Lung (tissue), 12 donors: ENCODE data around the gene RBM28. TPM values are rescaled to one million over a fixed set of nuclear protein-coding genes. Genes with fewer than 3 reads are reported as not detected.
A peak's percentile ranks its signal among the peaks of the same experiment; 100 is the strongest.

ENCODE experiments used
- ATAC-seq: fragments of 200-7000 bp; cut with Tn5 transposase; one replicate; pipeline ENCODE4 v1.9.1; 2020; ENCODE audit warnings: moderate number of reproducible peaks; ENCODE audit not compliant: insufficient read depth, low FRiP score
- DNase-seq, 3 donors: peaks; one replicate each; pipeline ENCODE4 v3.0.0-alpha.2; 2013 to 2017
- H3K27ac ChIP-seq, 2 donors: one replicate each; pipeline ENCODE4 v1.5.1; 2013; ENCODE audit warnings: mild to moderate bottlenecking in 2 of 2, moderate library complexity in 2 of 2, control low read depth in 1 of 2, inconsistent platforms in 1 of 2, low read depth in 1 of 2, low read length in 1 of 2
- H3K27me3 ChIP-seq, 3 donors: one replicate each; pipeline ENCODE4 v1.5.1; 2013; ENCODE audit warnings: low read length in 2 of 3; ENCODE audit not compliant: control insufficient read depth in 3 of 3, insufficient read depth in 3 of 3
- H3K36me3 ChIP-seq, 4 donors: one replicate each; pipeline ENCODE4 v1.5.1; 2013; ENCODE audit warnings: low read length in 4 of 4, mild to moderate bottlenecking in 1 of 4, moderate library complexity in 1 of 4; ENCODE audit not compliant: control insufficient read depth in 4 of 4, insufficient read depth in 4 of 4
- H3K4me1 ChIP-seq, 5 donors: one replicate each; pipeline ENCODE4 v1.5.1; 2013; ENCODE audit warnings: low read length in 5 of 5, mild to moderate bottlenecking in 2 of 5, moderate library complexity in 1 of 5; ENCODE audit not compliant: control insufficient read depth in 5 of 5, insufficient read depth in 5 of 5
- H3K4me3 ChIP-seq: one replicate; pipeline ENCODE4 v1.5.1; 2013; ENCODE audit warnings: mild to moderate bottlenecking, control low read depth, moderate library complexity
- H3K9ac ChIP-seq, 2 donors: one replicate each; pipeline ENCODE4 v1.5.1; 2013; ENCODE audit warnings: low read length in 2 of 2, control low read depth in 1 of 2; ENCODE audit not compliant: insufficient read depth in 1 of 2
- H3K9me3 ChIP-seq, 4 donors: one replicate each; pipeline ENCODE4 v1.5.1; 2013; ENCODE audit warnings: low read length in 3 of 4, mild to moderate bottlenecking in 1 of 4, moderate library complexity in 1 of 4; ENCODE audit not compliant: control insufficient read depth in 4 of 4, insufficient read depth in 3 of 4
- whole genome bisulfite sequencing, 2 donors: extraction: QIAGEN DNeasy Blood & Tissue Kit; methylation state at CpG; one replicate each; pipeline ENCODE4 v1.1.7; 2013; 5-methylcytosine and 5-hydroxymethylcytosine counted together
- polyA plus RNA-seq, 2 donors: library from polyadenylated mRNA; stranded (reverse); fragments of 200-250 nt; gene quantifications; one replicate each; pipeline ENCODE4 v1.2.1, GENCODE V29; 2013
- total RNA-seq, 2 donors: library from RNA; depleted of rRNA in 1 of 2; stranded (reverse); fragments of >200 nt in 1 of 2; gene quantifications; one replicate each; pipeline ENCODE4 v1.2.1, GENCODE V29; 2014 to 2021
- TF ChIP-seq, protein P1 (sequence below): IDR thresholded peaks from 2 replicates; pipeline ENCODE4 v1.5.1; 2012; ENCODE audit warnings: mild to moderate bottlenecking; ENCODE audit errors: control extremely low read depth, extremely low read depth
- donor health status: control.
- donor health status: control.
- donor health status: Bipolar disorder and iron deficiency.
- donor health status: healthy.
- donor health status: DM: yes; HTN: yes; CAD: no.

Gene RBM28
- total and polyA plus RNA-seq, 4 donors: 18.8 to 44.7 (median 27.2) TPM

DNA sequence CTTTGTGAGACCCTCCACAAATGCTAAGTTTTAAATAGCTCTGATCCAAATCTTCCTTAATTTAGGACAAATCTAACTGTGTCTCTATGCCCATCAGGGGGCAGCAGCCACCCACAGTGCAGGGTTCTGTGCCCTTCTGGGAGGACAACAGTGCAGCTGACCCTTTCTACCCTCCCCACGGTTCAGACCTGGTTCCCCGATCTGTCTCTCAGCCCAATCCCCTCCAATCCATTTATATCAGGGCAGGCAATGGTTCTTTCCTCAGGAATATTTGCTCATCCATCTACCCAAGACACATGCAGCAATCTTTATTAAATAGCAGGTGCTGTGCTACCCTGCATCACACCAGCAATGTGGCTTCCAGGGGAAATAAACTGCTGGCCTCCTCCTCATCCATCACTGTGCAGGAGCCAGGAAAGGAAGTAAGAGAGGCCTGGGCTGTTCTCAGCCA lies 4.0 kb upstream of the RBM28 start:
- TF ChIP-seq, protein P1, sequence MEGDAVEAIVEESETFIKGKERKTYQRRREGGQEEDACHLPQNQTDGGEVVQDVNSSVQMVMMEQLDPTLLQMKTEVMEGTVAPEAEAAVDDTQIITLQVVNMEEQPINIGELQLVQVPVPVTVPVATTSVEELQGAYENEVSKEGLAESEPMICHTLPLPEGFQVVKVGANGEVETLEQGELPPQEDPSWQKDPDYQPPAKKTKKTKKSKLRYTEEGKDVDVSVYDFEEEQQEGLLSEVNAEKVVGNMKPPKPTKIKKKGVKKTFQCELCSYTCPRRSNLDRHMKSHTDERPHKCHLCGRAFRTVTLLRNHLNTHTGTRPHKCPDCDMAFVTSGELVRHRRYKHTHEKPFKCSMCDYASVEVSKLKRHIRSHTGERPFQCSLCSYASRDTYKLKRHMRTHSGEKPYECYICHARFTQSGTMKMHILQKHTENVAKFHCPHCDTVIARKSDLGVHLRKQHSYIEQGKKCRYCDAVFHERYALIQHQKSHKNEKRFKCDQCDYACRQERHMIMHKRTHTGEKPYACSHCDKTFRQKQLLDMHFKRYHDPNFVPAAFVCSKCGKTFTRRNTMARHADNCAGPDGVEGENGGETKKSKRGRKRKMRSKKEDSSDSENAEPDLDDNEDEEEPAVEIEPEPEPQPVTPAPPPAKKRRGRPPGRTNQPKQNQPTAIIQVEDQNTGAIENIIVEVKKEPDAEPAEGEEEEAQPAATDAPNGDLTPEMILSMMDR: peak; percentile 37
- DNase-seq: peak; percentile 61 to 73 (median 61)
- 3 to 4% methylated on average over 2 of the region's 2 CpGs for WGBS, 2 donors
- peaks cover 5 to 13% (median 9%) of the 10 kb centered on the region in 5 donors for H3K4me1 ChIP-seq
- H3K9ac ChIP-seq: no peak overlapping the region
- H3K36me3 ChIP-seq: no peaks in the 10 kb centered on the region
- H3K4me3 ChIP-seq: no peak overlapping the region
- H3K27me3 ChIP-seq: peaks cover 4 to 14% (median 5%) of the 10 kb centered on the region in 3 donors
- no peak for ATAC-seq
- no peak overlapping the region for H3K27ac ChIP-seq
- H3K9me3 ChIP-seq: no peaks in the 10 kb centered on the region

DNA sequence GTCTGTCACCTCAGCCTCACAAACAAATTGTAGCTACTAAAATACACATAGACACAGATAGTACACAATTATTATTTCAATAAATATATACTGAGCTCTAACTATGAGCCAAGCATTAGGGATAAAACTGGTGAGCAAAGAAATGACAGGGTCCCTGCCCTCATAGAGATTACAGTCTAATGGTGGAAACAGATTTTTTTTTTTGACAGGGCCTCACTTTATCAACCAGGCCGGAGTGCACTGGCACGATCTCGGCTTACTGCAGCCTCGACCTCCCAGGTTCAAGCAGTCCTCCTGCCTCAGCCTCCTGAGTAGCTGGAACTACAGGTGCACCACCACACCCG lies 695 bp upstream of the RBM28 start:
- WGBS, 2 donors: 91 to 96% methylated on average over 5 of the region's 5 CpGs
- Histone ChIP-seq H3K9me3 (no peaks in the 10 kb centered on the region), H3K27ac (no peak overlapping the region), H3K4me1 (peaks cover 3 to 16% (median 14%) of the 10 kb centered on the region in 5 donors), H3K27me3 (no peaks in the 10 kb centered on the region), H3K4me3 (no peak overlapping the region), H3K9ac (no peak overlapping the region), H3K36me3 (peaks cover 0 to 2% (median 0%) of the 10 kb centered on the region in 4 donors)
- TF ChIP-seq, protein P1: no peak
- no peak for ATAC-seq
- DNase-seq: no peak

DNA sequence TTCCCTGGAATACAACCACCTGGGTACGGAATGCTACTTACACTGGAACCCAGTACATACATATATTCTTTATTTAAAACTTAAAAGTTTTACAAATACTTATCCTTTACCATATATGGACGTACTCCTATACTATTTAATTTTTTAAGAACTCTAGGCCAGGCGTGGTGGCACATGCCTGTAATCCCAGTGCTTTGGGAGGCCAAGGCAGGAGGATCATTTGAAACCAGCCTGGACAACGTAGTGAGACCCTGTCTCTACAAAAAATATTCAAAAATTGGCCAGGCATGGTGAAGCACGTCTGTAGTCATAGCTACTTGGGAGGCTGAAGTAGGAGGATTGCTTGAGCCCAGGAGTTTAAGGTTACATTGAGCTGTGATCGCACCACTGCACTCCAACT lies 2.0 kb downstream of the RBM28 start:
- Histone ChIP-seq H3K27me3 (no peaks in the 10 kb centered on the region), H3K9ac (no peak overlapping the region), H3K4me3 (no peak overlapping the region), H3K4me1 (peaks cover 3 to 16% (median 10%) of the 10 kb centered on the region in 5 donors), H3K36me3 (peaks cover 8 to 19% (median 9%) of the 10 kb centered on the region in 4 donors), H3K27ac (no peak overlapping the region), H3K9me3 (no peaks in the 10 kb centered on the region)
- TF ChIP-seq, protein P1: no peak
- no peak for DNase-seq
- no peak for ATAC-seq
- 89 to 93% methylated on average over 6 of the region's 6 CpGs for WGBS, 2 donors

DNA sequence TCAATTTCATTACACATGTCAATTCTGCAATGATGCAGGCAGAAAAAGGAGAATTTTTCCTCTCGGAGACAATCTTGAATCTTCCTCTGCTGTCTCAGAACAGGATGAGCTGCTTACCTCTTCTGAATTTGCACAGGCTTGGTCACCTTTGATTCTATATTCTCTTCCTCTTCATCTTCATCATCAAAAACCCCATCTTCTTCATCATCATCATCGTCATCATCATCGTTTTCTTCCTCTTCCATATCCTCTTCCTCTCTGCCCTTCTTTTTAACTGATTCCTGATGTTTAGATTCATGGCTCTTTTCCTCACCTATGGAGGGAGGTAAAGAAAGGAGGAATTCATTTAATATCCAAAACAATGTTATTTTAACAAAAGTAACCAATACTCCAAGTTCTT lies 8.0 kb downstream of the RBM28 start:
- TF ChIP-seq, protein P1: no peak
- Histone ChIP-seq H3K4me1 (peaks cover 0 to 1% (median 0%) of the 10 kb centered on the region in 5 donors), H3K9ac (no peak overlapping the region), H3K27me3 (no peaks in the 10 kb centered on the region), H3K36me3 (peaks cover 25 to 52% (median 39%) of the 10 kb centered on the region in 4 donors), H3K4me3 (no peak overlapping the region), H3K27ac (no peak overlapping the region), H3K9me3 (no peaks in the 10 kb centered on the region)
- ATAC-seq (no peak), DNase-seq (no peak)
- 89 to 94% methylated on average over 3 of the region's 3 CpGs for WGBS, 2 donors
